Type B pancreatic cell (in vitro differentiated cells): ENCODE measurements around the gene VPS36. TPM values are rescaled to one million over a fixed set of nuclear protein-coding genes. Genes with fewer than 3 reads are reported as not detected.

Experiments used
- DNase-seq: peaks from one replicate; pipeline ENCODE4 v3.0.0; 2021; ENCODE audit warnings: mixed read lengths; ENCODE audit not compliant: unreplicated experiment; ENCODE audit errors: extremely low spot score
- H3K27ac Mint-ChIP-seq: 2 replicates; pipeline ENCODE4 v1.8.0; 2021; ENCODE audit warnings: mild to moderate bottlenecking, mixed read lengths
- H3K27me3 Mint-ChIP-seq: 2 replicates; pipeline ENCODE4 v1.8.0; 2021; ENCODE audit warnings: mixed read lengths
- H3K36me3 Mint-ChIP-seq: 2 replicates; pipeline ENCODE4 v1.8.0; 2021; ENCODE audit warnings: mixed read lengths
- H3K4me1 Mint-ChIP-seq: one replicate; pipeline ENCODE4 v1.8.0; 2021; ENCODE audit warnings: mixed read lengths; ENCODE audit not compliant: unreplicated experiment
- H3K4me3 Mint-ChIP-seq: 2 replicates; pipeline ENCODE4 v1.8.0; 2021; ENCODE audit warnings: mild to moderate bottlenecking, mixed read lengths
- H3K9me3 Mint-ChIP-seq: 2 replicates; pipeline ENCODE4 v1.8.0; 2021; ENCODE audit warnings: mixed read lengths
- total RNA-seq: library from RNA; stranded (reverse); gene quantifications from 2 replicates; pipeline ENCODE4 v1.2.1, GENCODE V29; 2021; ENCODE audit warnings: low replicate concordance
- TF ChIP-seq, protein P1 (sequence below): fragments of 200-600 bp; sonication (generic); conservative IDR thresholded peaks from 2 replicates; pipeline ENCODE4 v1.5.0; 2021; ENCODE audit warnings: antibody characterized with exemption, mild to moderate bottlenecking

Gene VPS36
- total RNA-seq, 1 donor from 2014 or later, result 41.6 TPM

DNA sequence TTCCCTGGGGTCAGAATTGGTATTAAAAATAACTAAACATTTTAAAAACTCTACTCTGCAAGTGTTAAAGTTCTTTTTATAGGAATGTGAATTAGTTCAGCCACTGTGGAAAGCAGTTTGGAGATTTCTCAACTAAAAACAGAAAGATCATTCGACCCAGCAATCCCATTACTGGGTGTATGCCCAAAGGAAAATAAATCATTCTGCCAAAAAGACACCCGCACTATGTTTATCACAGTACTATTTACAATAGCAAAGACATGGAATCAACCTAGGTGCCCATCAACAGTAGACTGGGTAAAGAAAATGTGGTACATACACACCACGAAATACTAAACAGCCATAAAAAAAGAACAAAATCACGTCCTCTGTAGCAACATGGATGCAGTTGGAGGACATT lies 43.8 kb downstream of the VPS36 start:
- H3K27ac Mint-ChIP-seq, result no peak overlapping the region
- H3K36me3 Mint-ChIP-seq, result peaks cover 14% of the 10 kb centered on the region
- DNase-seq, result no peak
- TF ChIP-seq, protein P1, sequence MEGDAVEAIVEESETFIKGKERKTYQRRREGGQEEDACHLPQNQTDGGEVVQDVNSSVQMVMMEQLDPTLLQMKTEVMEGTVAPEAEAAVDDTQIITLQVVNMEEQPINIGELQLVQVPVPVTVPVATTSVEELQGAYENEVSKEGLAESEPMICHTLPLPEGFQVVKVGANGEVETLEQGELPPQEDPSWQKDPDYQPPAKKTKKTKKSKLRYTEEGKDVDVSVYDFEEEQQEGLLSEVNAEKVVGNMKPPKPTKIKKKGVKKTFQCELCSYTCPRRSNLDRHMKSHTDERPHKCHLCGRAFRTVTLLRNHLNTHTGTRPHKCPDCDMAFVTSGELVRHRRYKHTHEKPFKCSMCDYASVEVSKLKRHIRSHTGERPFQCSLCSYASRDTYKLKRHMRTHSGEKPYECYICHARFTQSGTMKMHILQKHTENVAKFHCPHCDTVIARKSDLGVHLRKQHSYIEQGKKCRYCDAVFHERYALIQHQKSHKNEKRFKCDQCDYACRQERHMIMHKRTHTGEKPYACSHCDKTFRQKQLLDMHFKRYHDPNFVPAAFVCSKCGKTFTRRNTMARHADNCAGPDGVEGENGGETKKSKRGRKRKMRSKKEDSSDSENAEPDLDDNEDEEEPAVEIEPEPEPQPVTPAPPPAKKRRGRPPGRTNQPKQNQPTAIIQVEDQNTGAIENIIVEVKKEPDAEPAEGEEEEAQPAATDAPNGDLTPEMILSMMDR, result no peak
- H3K4me1 Mint-ChIP-seq, result peaks cover 3% of the 10 kb centered on the region
- H3K4me3 Mint-ChIP-seq, result peak overlapping the region; percentile 68
- peaks cover 3% of the 10 kb centered on the region for H3K9me3 Mint-ChIP-seq
- peaks cover 44% of the 10 kb centered on the region for H3K27me3 Mint-ChIP-seq

DNA sequence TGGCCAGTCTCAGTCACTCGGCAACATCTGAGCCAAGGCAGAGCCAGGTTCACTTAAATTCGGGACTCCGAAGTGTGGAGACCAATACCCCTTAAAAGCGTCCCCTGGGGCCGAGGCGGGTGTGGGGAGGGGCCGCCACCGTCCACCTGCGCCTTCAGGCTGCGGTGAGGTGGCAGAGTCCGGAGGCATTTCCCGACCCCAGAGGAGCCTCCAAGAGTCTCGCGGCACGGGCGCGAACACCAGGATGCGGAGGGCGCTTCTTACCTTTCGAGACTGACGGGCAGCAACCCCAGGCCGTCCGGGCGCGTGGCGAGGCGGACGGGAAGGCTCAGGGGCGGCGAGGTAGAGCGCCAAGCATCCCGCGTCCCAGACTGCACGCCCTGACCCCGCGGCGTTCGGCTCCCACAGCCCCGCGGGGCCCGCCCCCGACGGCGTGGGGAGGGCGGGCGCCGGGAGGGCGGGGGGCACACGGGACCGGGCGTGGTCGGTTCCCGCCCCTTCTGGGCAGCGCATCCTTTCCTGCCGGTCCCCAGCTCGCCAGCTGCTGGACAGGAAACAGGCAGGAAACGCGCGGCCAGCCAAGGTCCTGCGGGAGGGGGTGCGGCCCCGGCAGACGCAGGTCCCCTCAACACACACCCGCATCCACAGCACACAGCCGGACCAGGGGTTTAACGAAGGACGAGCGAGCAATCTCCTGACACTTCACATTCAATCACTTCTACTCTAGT lies 44.5 kb downstream of the VPS36 start, which contains the start of gene THSD1:
TSS of gene THSD1 (minus strand) at position 406 of the 728 bp plus-strand sequence. CDS start 3,572 bp downstream, outside the sequence.
- Mint-ChIP-seq H3K36me3 (peaks cover 10% of the 10 kb centered on the region), H3K4me3 (peak within 1 kb of the TSS; percentile 74), H3K9me3 (peaks cover 4% of the 10 kb centered on the region), H3K27ac (no peak within 1 kb of the TSS), H3K27me3 (peaks cover 45% of the 10 kb centered on the region), H3K4me1 (no peaks in the 10 kb centered on the region)
- TF ChIP-seq, protein P1, result no peak
- no peak for DNase-seq

DNA sequence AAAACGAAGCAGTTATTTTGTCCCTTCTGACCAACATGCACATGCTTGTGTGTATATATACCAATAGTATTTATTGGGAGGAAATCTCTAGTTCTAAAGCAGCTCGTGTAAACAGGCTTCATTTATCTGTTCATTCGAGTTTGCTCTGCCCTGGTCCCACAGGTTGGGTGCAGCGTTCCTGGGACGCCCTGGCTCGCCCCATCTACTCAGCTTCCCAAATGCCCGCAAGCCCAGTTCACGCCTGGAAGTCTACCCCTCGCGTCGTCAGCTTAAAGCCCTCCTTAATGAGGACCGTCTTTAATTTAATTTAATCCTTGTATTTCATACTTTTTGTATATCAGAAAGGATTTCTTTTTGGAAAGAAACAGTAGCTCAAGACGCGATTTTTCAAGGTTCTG lies 45.1 kb downstream of the VPS36 start:
- TF ChIP-seq, protein P1, result no peak
- Mint-ChIP-seq H3K4me1 (no peaks in the 10 kb centered on the region), H3K27ac (no peak overlapping the region), H3K9me3 (peaks cover 4% of the 10 kb centered on the region), H3K27me3 (peaks cover 45% of the 10 kb centered on the region), H3K36me3 (peaks cover 10% of the 10 kb centered on the region), H3K4me3 (peak overlapping the region; percentile 74)
- DNase-seq, result no peak

DNA sequence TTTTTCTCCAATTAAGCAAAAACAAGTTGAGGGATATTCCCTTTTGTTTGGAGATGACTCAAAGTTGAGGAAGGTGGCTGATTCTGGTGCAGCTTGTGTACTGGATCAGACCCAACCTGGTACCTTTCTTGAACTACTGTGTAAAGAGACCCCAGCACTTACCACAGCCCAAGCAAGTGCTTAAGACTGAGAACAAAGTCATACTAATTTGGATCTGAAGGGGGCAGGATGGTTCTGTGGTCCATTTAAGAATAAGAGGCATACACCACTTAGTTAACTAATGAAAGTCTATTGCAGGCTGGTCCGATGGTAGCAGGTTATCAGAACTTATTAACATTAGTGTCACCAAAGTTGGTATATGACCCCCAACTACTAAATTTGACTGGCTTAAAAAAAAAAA lies 50.7 kb downstream of the VPS36 start:
- TF ChIP-seq, protein P1, result no peak
- Mint-ChIP-seq H3K4me3 (no peak overlapping the region), H3K36me3 (no peaks in the 10 kb centered on the region), H3K4me1 (no peaks in the 10 kb centered on the region), H3K9me3 (peaks cover 4% of the 10 kb centered on the region), H3K27me3 (peaks cover 26% of the 10 kb centered on the region), H3K27ac (no peak overlapping the region)
- no peak for DNase-seq

DNA sequence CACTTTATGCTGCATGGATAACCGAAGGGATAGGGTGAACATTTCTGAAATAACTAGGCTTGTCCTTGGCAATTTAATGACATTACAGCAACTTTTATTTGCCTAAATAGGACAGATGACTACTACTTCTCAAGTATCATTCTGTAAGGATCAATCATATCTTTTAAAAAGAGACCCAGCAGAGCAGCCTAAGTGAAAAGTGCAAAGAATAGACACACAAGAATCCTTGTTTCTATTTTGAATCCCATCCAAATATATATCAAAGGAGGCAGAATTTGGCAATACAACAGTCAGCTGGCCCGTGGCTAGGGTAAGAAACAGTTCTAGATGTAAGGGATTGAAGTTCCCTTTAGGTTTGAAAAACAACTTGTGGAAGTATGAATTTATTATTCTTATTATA lies 51.4 kb downstream of the VPS36 start:
- H3K36me3 Mint-ChIP-seq, result no peaks in the 10 kb centered on the region
- no peak overlapping the region for H3K4me3 Mint-ChIP-seq
- H3K27me3 Mint-ChIP-seq, result peaks cover 19% of the 10 kb centered on the region
- H3K9me3 Mint-ChIP-seq, result peaks cover 4% of the 10 kb centered on the region
- DNase-seq, result no peak
- H3K27ac Mint-ChIP-seq, result no peak overlapping the region
- H3K4me1 Mint-ChIP-seq, result no peaks in the 10 kb centered on the region
- TF ChIP-seq, protein P1, result no peak
